Caco-2 (cell line): ENCODE results near the gene DOK6. TPM values are rescaled to one million over a fixed set of nuclear protein-coding genes. Genes with fewer than 3 reads are reported as not detected.

Experiments
- BruUV-seq: library from RNA; stranded (reverse); fragments of 400-500 nt; replicated peaks from 2 replicates; lab custom pipeline; 2021; lab: Mats Ljungman, UMichigan
- CTCF ChIA-PET: fragments of 300-600 bp; sonication (Branson Sonifier 250); formaldehyde crosslinking; loops from one replicate; lab custom pipeline; 2022; ENCODE audit warnings: antibody characterized with exemption; lab: Charles Lee
- POLR2A ChIA-PET: fragments of 300-600 bp; sonication (Branson Sonifier 250); formaldehyde crosslinking; loops from one replicate; lab custom pipeline; 2022; ENCODE audit warnings: antibody characterized with exemption; lab: Charles Lee
- DNase-seq, 2 experiments: peaks; one replicate each; pipeline versions ENCODE4 v3.0.0 to v3.0.0-alpha.2; 2020 to 2022
- H3K27me3 ChIP-seq: replicated peaks from 2 replicates; pipeline ENCODE4 v1.6.0; 2011; ENCODE audit warnings: low read length; ENCODE audit not compliant: control insufficient read depth, insufficient read depth
- H3K36me3 ChIP-seq: 2 replicates; pipeline ENCODE4 v1.5.1; 2011; ENCODE audit warnings: low read length; ENCODE audit not compliant: control insufficient read depth, insufficient read depth
- H3K4me1 ChIP-seq: fragments of 250-450 bp; sonication (Bioruptor Pico); 2 replicates; pipeline ENCODE4 v1.5.1; 2020; ENCODE audit warnings: mild to moderate bottlenecking
- H3K4me3 ChIP-seq: 2 replicates; pipeline ENCODE4 v1.5.1; 2011; ENCODE audit warnings: low read depth, mild to moderate bottlenecking, control low read depth, low read length
- H3K9me3 ChIP-seq: fragments of 250-450 bp; sonication (Bioruptor Pico); 2 replicates; pipeline ENCODE4 v1.5.1; 2020; ENCODE audit warnings: mild to moderate bottlenecking, moderate library complexity
- H3K27ac Mint-ChIP-seq: one replicate; pipeline ENCODE4 v1.8.0; 2022; ENCODE audit warnings: mixed read lengths; ENCODE audit not compliant: unreplicated experiment
- H3K27me3 Mint-ChIP-seq: one replicate; pipeline ENCODE4 v1.8.0; 2022; ENCODE audit warnings: mixed read lengths; ENCODE audit not compliant: insufficient read depth, unreplicated experiment
- H3K36me3 Mint-ChIP-seq: one replicate; pipeline ENCODE4 v1.8.0; 2022; ENCODE audit warnings: mild to moderate bottlenecking, mixed read lengths; ENCODE audit not compliant: insufficient read depth, unreplicated experiment
- H3K4me1 Mint-ChIP-seq: one replicate; pipeline ENCODE4 v1.8.0; 2022; ENCODE audit warnings: low read depth, mixed read lengths; ENCODE audit not compliant: unreplicated experiment
- H3K4me3 Mint-ChIP-seq: one replicate; pipeline ENCODE4 v1.8.0; 2022; ENCODE audit warnings: mild to moderate bottlenecking, moderate library complexity, mixed read lengths; ENCODE audit not compliant: unreplicated experiment
- H3K9me3 Mint-ChIP-seq: one replicate; pipeline ENCODE4 v1.8.0; 2022; ENCODE audit warnings: mixed read lengths; ENCODE audit not compliant: unreplicated experiment
- CTCF ChIP-seq, 2 experiments: fragments of 200-600 bp in 1 of 2; IDR thresholded peaks; 1 replicate in 1 of 2; 2 replicates in 1 of 2; pipeline versions ENCODE4 v1.5.1 to v1.8.0; 2011 to 2022; ENCODE audit warnings: antibody characterized with exemption in 1 of 2, control low read depth in 1 of 2, inconsistent platforms in 1 of 2, low read depth in 1 of 2, low read length in 1 of 2, mild to moderate bottlenecking in 1 of 2, moderate library complexity in 1 of 2; ENCODE audit not compliant: insufficient read depth in 1 of 2, severe bottlenecking in 1 of 2, unreplicated experiment in 1 of 2
- intact Hi-C: fragments of 100-400 bp; cut with micrococcal nuclease; formaldehyde crosslinking; loops from one replicate; pipeline ENCODE4 v1.10.0; 2022; ENCODE audit not compliant: unreplicated experiment
- total RNA-seq: library from RNA; stranded (reverse); gene quantifications from 2 replicates; pipeline ENCODE4 v1.2.3, GENCODE V29; 2022

Gene DOK6
- total RNA-seq, 1 experiment from 2014 or later, result not detected

GRCh38 chr18:69674292-69674877 is 273.7 kb downstream of the DOK6 start:
- CTCF ChIA-PET, result no interaction called here
- no peak for TF ChIP-seq CTCF (IDR thresholded peaks at IDR 0.05; ENCODE audit: insufficient read depth in 1 of 2, low read depth in 1 of 2, low read length in 1 of 2, severe bottlenecking in 1 of 2, unreplicated experiment in 1 of 2)
- Histone ChIP-seq H3K4me1 (no peaks in the 10 kb centered on the region), H3K36me3 (no peaks in the 10 kb centered on the region), H3K9me3 (no peaks in the 10 kb centered on the region), H3K4me3 (no peak overlapping the region), H3K27me3 (no peaks in the 10 kb centered on the region)
- Mint-ChIP-seq H3K9me3 (no peaks in the 10 kb centered on the region), H3K27me3 (no peaks in the 10 kb centered on the region), H3K27ac (no peak overlapping the region), H3K4me1 (no peaks in the 10 kb centered on the region), H3K4me3 (no peak overlapping the region), H3K36me3 (no peaks in the 10 kb centered on the region)
- BruUV-seq, result no TSS peak
- no peak for DNase-seq
- POLR2A ChIA-PET, result no interaction called here
- intact Hi-C loops, result no loop called here

- Mint-ChIP-seq H3K27me3 (no peaks in the 10 kb centered on the region), H3K27ac (no peak overlapping the region), H3K9me3 (no peaks in the 10 kb centered on the region), H3K36me3 (no peaks in the 10 kb centered on the region), H3K4me3 (no peak overlapping the region), H3K4me1 (no peaks in the 10 kb centered on the region)
- no peaks in the 10 kb centered on the region for H3K4me1 ChIP-seq
- H3K4me3 ChIP-seq, result no peak overlapping the region
- H3K27me3 ChIP-seq, result no peaks in the 10 kb centered on the region
- no peak for DNase-seq
- no peaks in the 10 kb centered on the region for H3K9me3 ChIP-seq
- H3K36me3 ChIP-seq, result no peaks in the 10 kb centered on the region
- no TSS peak for BruUV-seq
- TF ChIP-seq CTCF (IDR thresholded peaks at IDR 0.05; ENCODE audit: insufficient read depth in 1 of 2, low read depth in 1 of 2, low read length in 1 of 2, severe bottlenecking in 1 of 2, unreplicated experiment in 1 of 2), result no peak
- intact Hi-C loops, result no loop called here
- ChIA-PET POLR2A (no interaction called here), CTCF (no interaction called here)
Measured at GRCh38 chr18:69674966-69675365, 274.3 kb downstream of the DOK6 start.

GRCh38 chr18:69677595-69677994 is 276.9 kb downstream of the DOK6 start:
- CTCF ChIA-PET, result no interaction called here
- no peaks in the 10 kb centered on the region for H3K36me3 Mint-ChIP-seq
- H3K9me3 Mint-ChIP-seq, result no peaks in the 10 kb centered on the region
- H3K4me1 Mint-ChIP-seq, result no peaks in the 10 kb centered on the region
- no TSS peak for BruUV-seq
- no peak overlapping the region for H3K4me3 Mint-ChIP-seq
- TF ChIP-seq CTCF (IDR thresholded peaks at IDR 0.05; ENCODE audit: insufficient read depth in 1 of 2, low read depth in 1 of 2, low read length in 1 of 2, severe bottlenecking in 1 of 2, unreplicated experiment in 1 of 2), result no peak
- H3K9me3 ChIP-seq, result no peaks in the 10 kb centered on the region
- H3K27me3 Mint-ChIP-seq, result no peaks in the 10 kb centered on the region
- DNase-seq, result no peak
- H3K27me3 ChIP-seq, result no peaks in the 10 kb centered on the region
- intact Hi-C loops, result no loop called here
- H3K27ac Mint-ChIP-seq, result no peak overlapping the region
- POLR2A ChIA-PET, result no interaction called here
- no peaks in the 10 kb centered on the region for H3K36me3 ChIP-seq
- no peaks in the 10 kb centered on the region for H3K4me1 ChIP-seq
- no peak overlapping the region for H3K4me3 ChIP-seq
